ENCODE results near the gene TUT7. TPM values are rescaled to one million over a fixed set of nuclear protein-coding genes. Genes with fewer than 3 reads are reported as not detected.

TUT7 gene
- total RNA-seq, 4 donors from 2014 or later = 15.4 to 89.1 (median 38.6) TPM

DNA sequence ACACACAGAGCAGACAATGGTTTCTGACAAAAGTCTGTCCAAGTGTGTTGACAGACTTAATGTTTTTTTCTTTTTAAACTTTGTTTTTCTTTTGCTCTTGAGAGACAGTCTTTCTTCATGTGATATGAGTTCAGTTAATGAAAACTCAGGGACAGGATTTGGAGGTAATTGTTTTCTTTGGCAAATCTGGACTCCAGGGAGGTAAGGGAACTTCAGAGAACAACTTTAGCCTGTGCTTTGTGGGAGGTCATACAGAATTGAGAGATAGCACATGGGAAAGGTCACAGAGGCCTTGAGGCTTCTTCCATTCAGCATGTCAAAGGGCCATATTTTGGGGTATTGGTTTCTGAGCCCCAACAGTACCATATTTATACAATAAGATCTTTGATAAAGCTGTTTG is 104.1 kb downstream of the TUT7 start:
- Histone ChIP-seq H3K4me3 (no peak overlapping the region), H3K27ac (no peak overlapping the region), H3K9me3 (no peaks in the 10 kb centered on the region), H3K4me1 (no peaks in the 10 kb centered on the region), H3K36me3 (no peaks in the 10 kb centered on the region), H3K27me3 (no peaks in the 10 kb centered on the region)
- DNase-seq = no peak
- no peak for ATAC-seq
- in situ Hi-C loops (cut with MboI; ENCODE audit: low sequenced_read_pairs in 4 of 4) = no loop called here
- TF ChIP-seq POLR2A (IDR thresholded peaks at IDR 0.05) = no peak
- TF ChIP-seq, protein P1, sequence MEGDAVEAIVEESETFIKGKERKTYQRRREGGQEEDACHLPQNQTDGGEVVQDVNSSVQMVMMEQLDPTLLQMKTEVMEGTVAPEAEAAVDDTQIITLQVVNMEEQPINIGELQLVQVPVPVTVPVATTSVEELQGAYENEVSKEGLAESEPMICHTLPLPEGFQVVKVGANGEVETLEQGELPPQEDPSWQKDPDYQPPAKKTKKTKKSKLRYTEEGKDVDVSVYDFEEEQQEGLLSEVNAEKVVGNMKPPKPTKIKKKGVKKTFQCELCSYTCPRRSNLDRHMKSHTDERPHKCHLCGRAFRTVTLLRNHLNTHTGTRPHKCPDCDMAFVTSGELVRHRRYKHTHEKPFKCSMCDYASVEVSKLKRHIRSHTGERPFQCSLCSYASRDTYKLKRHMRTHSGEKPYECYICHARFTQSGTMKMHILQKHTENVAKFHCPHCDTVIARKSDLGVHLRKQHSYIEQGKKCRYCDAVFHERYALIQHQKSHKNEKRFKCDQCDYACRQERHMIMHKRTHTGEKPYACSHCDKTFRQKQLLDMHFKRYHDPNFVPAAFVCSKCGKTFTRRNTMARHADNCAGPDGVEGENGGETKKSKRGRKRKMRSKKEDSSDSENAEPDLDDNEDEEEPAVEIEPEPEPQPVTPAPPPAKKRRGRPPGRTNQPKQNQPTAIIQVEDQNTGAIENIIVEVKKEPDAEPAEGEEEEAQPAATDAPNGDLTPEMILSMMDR (IDR thresholded peaks at IDR 0.05 in 4 of 5, conservative IDR thresholded peaks at IDR 0.05 in 1 of 5) = no peak
- intact Hi-C loops (cut with DNase I; ENCODE audit: low total_unique reads) = no loop called here

DNA sequence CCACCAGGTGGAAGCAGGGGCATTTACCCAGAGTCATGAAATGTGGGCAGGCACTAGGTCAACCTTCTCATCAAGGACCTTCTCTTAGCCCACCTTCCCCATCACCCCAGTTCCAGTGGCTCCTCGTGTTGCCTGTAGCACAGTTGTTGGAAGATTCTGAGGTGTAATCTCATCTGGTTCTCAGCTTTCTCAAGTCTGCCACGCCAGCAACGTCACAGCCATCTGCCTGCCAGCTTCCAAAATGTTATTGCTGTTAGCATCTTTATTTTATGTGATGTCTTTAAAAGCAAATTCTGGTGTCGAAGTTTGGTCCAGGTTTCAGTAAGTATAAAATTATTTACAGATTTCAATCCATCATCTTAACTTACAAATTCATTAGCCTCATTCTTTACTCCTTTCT is 105.5 kb downstream of the TUT7 start:
- Histone ChIP-seq H3K9me3 (no peaks in the 10 kb centered on the region), H3K36me3 (no peaks in the 10 kb centered on the region), H3K27me3 (no peaks in the 10 kb centered on the region), H3K4me3 (no peak overlapping the region), H3K27ac (no peak overlapping the region), H3K4me1 (no peaks in the 10 kb centered on the region)
- DNase-seq (no peak), ATAC-seq (no peak)
- in situ Hi-C loops (cut with MboI; ENCODE audit: low sequenced_read_pairs in 4 of 4) (no loop called here), intact Hi-C loops (cut with DNase I; ENCODE audit: low total_unique reads) (no loop called here)
- no peak for TF ChIP-seq POLR2A (IDR thresholded peaks at IDR 0.05)
- TF ChIP-seq, protein P1 (IDR thresholded peaks at IDR 0.05 in 4 of 5, conservative IDR thresholded peaks at IDR 0.05 in 1 of 5) = no peak

DNA sequence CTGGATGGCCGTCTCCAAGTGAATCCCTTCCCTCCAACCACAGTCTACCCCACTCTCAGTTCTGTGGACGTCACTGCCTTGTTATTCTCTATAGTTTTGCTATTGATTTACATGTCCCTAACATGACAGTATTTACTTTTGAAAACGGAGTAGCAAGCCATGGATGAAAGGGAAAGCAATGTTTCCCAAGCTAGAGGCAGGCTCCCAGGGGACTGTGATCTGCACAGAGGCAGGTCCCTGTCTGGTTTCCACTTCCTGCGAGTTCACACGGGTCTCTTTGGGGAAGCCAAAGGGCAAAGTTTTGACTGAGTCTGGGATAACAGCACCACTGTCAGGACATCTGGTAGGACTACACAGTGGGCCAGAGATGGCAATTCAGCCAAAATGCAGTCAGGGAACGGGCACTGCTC is 107.5 kb downstream of the TUT7 start:
- peak in 1 of 2 donors; percentile 33 for ATAC-seq
- Histone ChIP-seq H3K27ac (no peak overlapping the region), H3K4me3 (no peak overlapping the region)

DNA sequence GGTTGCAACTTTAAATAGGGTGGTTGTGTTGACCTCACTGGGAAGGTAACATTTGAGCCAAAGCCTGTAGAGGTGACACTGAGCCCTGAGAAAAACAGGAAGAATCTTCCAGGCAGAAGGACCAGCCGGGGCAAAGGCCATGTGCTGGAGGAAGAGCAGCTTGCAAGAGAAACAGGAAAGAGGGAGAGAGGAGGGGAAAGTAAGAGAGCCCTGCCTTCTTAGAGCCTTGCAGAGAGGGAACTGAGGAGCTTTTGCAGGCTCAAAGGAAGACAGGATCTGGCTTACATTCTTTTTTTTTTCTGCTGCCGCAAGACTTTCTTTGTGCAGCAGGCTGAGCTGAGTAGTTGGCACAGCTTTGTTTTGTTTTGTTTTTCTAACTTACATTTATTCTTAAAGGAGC is 112.1 kb downstream of the TUT7 start:
- ATAC-seq = no peak
- DNase-seq = no peak
- intact Hi-C loops (cut with DNase I; ENCODE audit: low total_unique reads) (no loop called here), in situ Hi-C loops (cut with MboI; ENCODE audit: low sequenced_read_pairs in 4 of 4) (no loop called here)
- Histone ChIP-seq H3K9me3 (no peaks in the 10 kb centered on the region), H3K4me1 (no peaks in the 10 kb centered on the region), H3K4me3 (no peak overlapping the region), H3K27ac (no peak overlapping the region), H3K27me3 (no peaks in the 10 kb centered on the region), H3K36me3 (no peaks in the 10 kb centered on the region)
- TF ChIP-seq POLR2A (IDR thresholded peaks at IDR 0.05) = no peak
- TF ChIP-seq, protein P1 (IDR thresholded peaks at IDR 0.05 in 4 of 5, conservative IDR thresholded peaks at IDR 0.05 in 1 of 5) = no peak

More for the DNA sequence above, 107.5 kb downstream of the TUT7 start:
- Histone ChIP-seq H3K27me3 (no peaks in the 10 kb centered on the region), H3K9me3 (no peaks in the 10 kb centered on the region), H3K36me3 (no peaks in the 10 kb centered on the region), H3K4me1 (no peaks in the 10 kb centered on the region)
- in situ Hi-C loops (cut with MboI; ENCODE audit: low sequenced_read_pairs in 4 of 4) = no loop called here
- peak in 1 of 2 donors; percentile 6 for DNase-seq
- TF ChIP-seq POLR2A (IDR thresholded peaks at IDR 0.05) = no peak
- TF ChIP-seq, protein P1 (IDR thresholded peaks at IDR 0.05 in 4 of 5, conservative IDR thresholded peaks at IDR 0.05 in 1 of 5) = no peak
- intact Hi-C loops (cut with DNase I; ENCODE audit: low total_unique reads) = no loop called here

DNA sequence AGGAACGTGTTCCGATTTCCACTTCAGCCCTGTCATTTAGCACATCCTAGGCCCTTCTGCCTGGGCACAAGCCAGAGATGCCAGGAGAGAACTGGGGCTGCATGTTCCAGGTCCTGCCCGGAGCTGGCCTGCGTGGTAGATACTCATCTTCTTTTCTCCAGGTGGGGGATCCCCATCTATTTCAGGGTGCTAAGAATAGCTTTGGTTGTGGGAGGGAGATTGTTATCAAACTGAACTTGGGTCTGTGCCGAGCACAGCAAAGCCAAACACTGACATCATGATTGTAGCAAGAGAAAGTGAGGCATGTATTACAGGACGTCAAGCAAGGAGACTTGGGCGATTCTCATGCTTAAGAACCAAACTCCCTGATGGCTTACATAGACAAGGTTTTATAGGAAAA is 113.0 kb downstream of the TUT7 start:
- Histone ChIP-seq H3K9me3 (no peaks in the 10 kb centered on the region), H3K4me1 (no peaks in the 10 kb centered on the region), H3K36me3 (no peaks in the 10 kb centered on the region), H3K27me3 (no peaks in the 10 kb centered on the region), H3K27ac (no peak overlapping the region), H3K4me3 (no peak overlapping the region)
- DNase-seq (no peak), ATAC-seq (no peak)
- intact Hi-C loops (cut with DNase I; ENCODE audit: low total_unique reads) (no loop called here), in situ Hi-C loops (cut with MboI; ENCODE audit: low sequenced_read_pairs in 4 of 4) (no loop called here)
- no peak for TF ChIP-seq POLR2A (IDR thresholded peaks at IDR 0.05)
- TF ChIP-seq, protein P1 (IDR thresholded peaks at IDR 0.05 in 4 of 5, conservative IDR thresholded peaks at IDR 0.05 in 1 of 5) = no peak
